IMR-90 (cell line): ENCODE results near the gene RYR2. TPM values are rescaled to one million over a fixed set of nuclear protein-coding genes. Genes with fewer than 3 reads are reported as not detected.

Source experiments
- ATAC-seq: fragments of 200-7000 bp; cut with Tn5 transposase; 2 replicates; pipeline ENCODE4 v1.9.1; 2020; ENCODE audit warnings: low read depth, mild to moderate bottlenecking, moderate library complexity
- BruUV-seq: library from RNA; stranded (reverse); fragments of 400-500 nt; replicated peaks from 2 replicates; lab custom pipeline; 2021; lab: Mats Ljungman, UMichigan
- CTCF ChIA-PET: fragments of 300-600 bp; formaldehyde crosslinking; extraction: SDS; loops from one replicate; lab custom pipeline; 2021; ENCODE audit warnings: antibody characterized with exemption; lab: Yijun Ruan, JAX
- POLR2A ChIA-PET: fragments of 300-600 bp; sonication (Branson Sonifier 250); formaldehyde crosslinking; loops from one replicate; lab custom pipeline; 2022; ENCODE audit warnings: antibody characterized with exemption; ENCODE audit not compliant: unreplicated experiment; lab: Charles Lee
- DNase-seq: peaks from one replicate; pipeline ENCODE4 v3.0.0; 2013
- H2AFZ ChIP-seq: replicated peaks from 2 replicates; pipeline ENCODE3; 2013; ENCODE audit warnings: low read length, mild to moderate bottlenecking; ENCODE audit not compliant: poor library complexity
- H2AK5ac ChIP-seq: 2 replicates; pipeline ENCODE4 v1.6.1; 2013; ENCODE audit warnings: low read depth, low read length, inconsistent platforms
- H2AK9ac ChIP-seq: replicated peaks from 2 replicates; pipeline ENCODE3; 2013; ENCODE audit warnings: mild to moderate bottlenecking, low read depth, low read length, moderate library complexity; ENCODE audit not compliant: poor library complexity
- H2BK120ac ChIP-seq: 2 replicates; pipeline ENCODE4 v1.6.1; 2013; ENCODE audit warnings: low read depth, low read length, inconsistent platforms
- H2BK15ac ChIP-seq: 3 replicates; pipeline ENCODE4 v1.6.1; 2013; ENCODE audit warnings: low read depth, low read length, inconsistent platforms
- H2BK20ac ChIP-seq: 2 replicates; pipeline ENCODE4 v1.6.1; 2013; ENCODE audit warnings: low read depth, mild to moderate bottlenecking, inconsistent platforms, low read length, moderate library complexity
- H2BK5ac ChIP-seq: 2 replicates; pipeline ENCODE4 v1.6.1; 2013; ENCODE audit warnings: mild to moderate bottlenecking, low read depth, low read length, inconsistent platforms; ENCODE audit not compliant: poor library complexity, severe bottlenecking
- H3K14ac ChIP-seq: replicated peaks from 2 replicates; pipeline ENCODE4 v1.6.1; 2013; ENCODE audit warnings: low read depth, low read length, inconsistent platforms
- H3K18ac ChIP-seq: 2 replicates; pipeline ENCODE4 v1.6.1; 2013; ENCODE audit warnings: low read depth, low read length, control low read depth
- H3K23ac ChIP-seq: 2 replicates; pipeline ENCODE4 v1.6.1; 2013; ENCODE audit warnings: low read depth, low read length, inconsistent platforms
- H3K27ac ChIP-seq: 2 replicates; pipeline ENCODE4 v1.5.1; 2013; ENCODE audit warnings: mild to moderate bottlenecking, control low read depth, low read length; ENCODE audit not compliant: insufficient read depth
- H3K27me3 ChIP-seq: 2 replicates; pipeline ENCODE4 v1.6.1; 2013; ENCODE audit warnings: low read length; ENCODE audit not compliant: control insufficient read depth, insufficient read depth
- H3K36me3 ChIP-seq: 2 replicates; pipeline ENCODE4 v1.6.1; 2013; ENCODE audit warnings: low read length, mixed read lengths; ENCODE audit not compliant: control insufficient read depth, insufficient read depth
- H3K4ac ChIP-seq: 2 replicates; pipeline ENCODE4 v1.6.1; 2013; ENCODE audit warnings: low read depth, low read length, inconsistent platforms
- H3K4me1 ChIP-seq: 2 replicates; pipeline ENCODE4 v1.6.1; 2013; ENCODE audit warnings: low read length, mixed read lengths; ENCODE audit not compliant: control insufficient read depth, insufficient read depth
- H3K4me2 ChIP-seq: 2 replicates; pipeline ENCODE4 v1.6.1; 2013; ENCODE audit warnings: low read depth, mild to moderate bottlenecking, control low read depth, low read length, moderate library complexity
- H3K4me3 ChIP-seq: 2 replicates; pipeline ENCODE4 v1.5.1; 2013; ENCODE audit warnings: low read depth, mild to moderate bottlenecking, control low read depth, low read length, moderate library complexity; ENCODE audit not compliant: insufficient read depth
- H3K56ac ChIP-seq: 2 replicates; pipeline ENCODE4 v1.6.1; 2013; ENCODE audit warnings: low read length, inconsistent platforms; ENCODE audit not compliant: insufficient read depth; ENCODE audit errors: extremely low read depth
- H3K79me1 ChIP-seq, 2 experiments: 2 replicates each; pipeline ENCODE4 v1.6.1; 2013; ENCODE audit warnings: low read length in 2 of 2, inconsistent platforms in 1 of 2, low read depth in 1 of 2
- H3K9ac ChIP-seq: 2 replicates; pipeline ENCODE4 v1.6.1; 2013; ENCODE audit warnings: low read depth, low read length, control low read depth
- H3K9me1 ChIP-seq: 2 replicates; pipeline ENCODE4 v1.6.1; 2013; ENCODE audit warnings: low read length, inconsistent platforms; ENCODE audit not compliant: insufficient read depth
- H3K9me3 ChIP-seq: 2 replicates; pipeline ENCODE4 v1.6.1; 2013; ENCODE audit warnings: low read length; ENCODE audit not compliant: control insufficient read depth, insufficient read depth
- H4K20me1 ChIP-seq: 2 replicates; pipeline ENCODE4 v1.6.1; 2013; ENCODE audit warnings: low read length, inconsistent platforms; ENCODE audit not compliant: insufficient read depth
- H4K5ac ChIP-seq: 2 replicates; pipeline ENCODE4 v1.6.1; 2013; ENCODE audit warnings: mild to moderate bottlenecking, low read depth, low read length, control low read depth
- H4K8ac ChIP-seq, 2 experiments: 2 replicates each; pipeline ENCODE4 v1.6.1; 2013; ENCODE audit warnings: low read depth in 2 of 2, low read length in 2 of 2, control low read depth in 1 of 2, inconsistent platforms in 1 of 2
- H4K91ac ChIP-seq: 2 replicates; pipeline ENCODE4 v1.6.1; 2013; ENCODE audit warnings: low read depth, low read length, inconsistent platforms; ENCODE audit not compliant: insufficient read depth
- CHD1 ChIP-seq: IDR thresholded peaks from 2 replicates; pipeline ENCODE4 v1.6.1; 2012; ENCODE audit warnings: low read depth, low read length, improper control_type of control experiment
- FOS ChIP-seq: fragments of 150-350 bp; IDR thresholded peaks from 2 replicates; pipeline ENCODE4 v1.6.1; 2016; ENCODE audit warnings: low read depth, low read length
- RCOR1 ChIP-seq: IDR thresholded peaks from 2 replicates; pipeline ENCODE4 v1.6.1; 2012; ENCODE audit warnings: mild to moderate bottlenecking, low read length, improper control_type of control experiment; ENCODE audit not compliant: insufficient replicate concordance
- WGBS, 2 experiments: methylation state at CpG; one replicate each; pipeline versions ENCODE4 v1.1.5 to v1.1.7; 2013; ENCODE audit warnings: missing lambda C conversion rate in 2 of 2; ENCODE audit not compliant: insufficient read length in 1 of 2; ENCODE audit errors: extremely low coverage in 2 of 2; 5-methylcytosine and 5-hydroxymethylcytosine counted together
- dilution Hi-C: fragments of 300-500 bp; cut with HindIII; formaldehyde crosslinking; loops from one replicate; pipeline ENCODE4 v1.14.3; 2018; ENCODE audit warnings: low sequenced_read_pairs; ENCODE audit not compliant: unreplicated experiment
- in situ Hi-C: fragments of 300-500 bp; cut with MboI; formaldehyde crosslinking; loops from 3 replicates; pipeline ENCODE4 v1.14.3; 2019; ENCODE audit warnings: low sequenced_read_pairs, inconsistent platforms, mixed read lengths
- intact Hi-C: fragments of 100-400 bp; cut with micrococcal nuclease; formaldehyde crosslinking; loops from 2 replicates; pipeline ENCODE4 v1.10.0; 2022
- polyA plus RNA-seq, 3 experiments: library from polyadenylated mRNA; depleted of rRNA; stranded (reverse); fragments of >200 nt; gene quantifications; 2 replicates each; pipeline ENCODE4 v1.2.3, GENCODE V29; 2012; ENCODE audit warnings: low replicate concordance in 1 of 3
- total RNA-seq: library from RNA; depleted of rRNA; stranded (reverse); fragments of >200 nt; gene quantifications from 2 replicates; pipeline ENCODE4 v1.2.3, GENCODE V29; 2012
- TF ChIP-seq, protein P1 (sequence below): conservative IDR thresholded peaks from 2 replicates; pipeline ENCODE4 v1.5.1; 2012; ENCODE audit warnings: mild to moderate bottlenecking, low read depth, low read length, improper control_type of control experiment

The RYR2 gene
- total and polyA plus RNA-seq, 2 of the 4 experiments (the other 2 are of a cell fraction) = not detected

DNA sequence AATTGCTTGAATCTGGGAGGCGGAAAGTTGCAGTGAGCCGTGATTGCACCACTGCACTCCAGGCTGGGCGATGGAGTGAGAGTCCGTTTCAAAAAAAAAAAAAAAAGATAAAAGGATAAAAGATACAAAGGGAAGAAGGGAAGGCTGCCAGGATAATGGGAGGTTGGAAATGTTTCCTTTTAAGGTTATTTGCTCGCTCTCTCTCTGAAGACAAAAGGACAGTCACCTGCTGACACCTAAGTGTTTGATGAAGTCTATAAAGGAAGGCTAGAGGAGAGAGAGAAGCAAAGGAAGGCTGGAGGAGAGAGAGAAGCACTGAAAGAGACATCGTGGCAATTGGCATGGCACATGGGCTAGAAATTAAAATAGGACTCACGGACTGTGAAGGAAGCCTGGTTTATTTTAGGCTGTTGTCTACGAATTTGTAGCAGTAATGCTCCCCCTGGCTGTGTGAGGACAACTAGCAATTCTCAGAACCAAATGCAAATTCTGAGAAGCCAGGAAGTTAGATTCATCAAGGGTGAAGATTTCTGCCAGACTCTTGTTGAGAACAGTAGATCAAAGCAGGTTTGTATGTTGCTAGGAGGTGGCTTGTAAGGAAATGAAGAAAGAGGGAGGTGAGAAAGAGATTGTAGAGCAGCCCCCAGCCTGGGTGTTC, 694.5 kb downstream of the RYR2 start:
- H3K9me1 ChIP-seq = no peaks in the 10 kb centered on the region
- H2AFZ ChIP-seq = no peak overlapping the region
- H2BK5ac ChIP-seq = no peak overlapping the region
- H3K27ac ChIP-seq = no peak overlapping the region
- H2BK120ac ChIP-seq = no peak overlapping the region
- no TSS peak for BruUV-seq
- CTCF ChIA-PET = no interaction called here
- intact Hi-C loops (loop anchor here (1.0 to 10.0 kb wide), 2 partner anchors 58 to 172 kb away; no protein-coding TSS in a partner anchor), dilution Hi-C loops (no loop called here), in situ Hi-C loops (no loop called here)
- 0 out of 2 replicates have a peak overlapping the region, but pooled peaks have one; percentile 53 for H2BK20ac ChIP-seq
- H3K56ac ChIP-seq = no peak overlapping the region
- H4K91ac ChIP-seq = no peak overlapping the region; the same call in 1 of the 2 replicates
- no peak for TF ChIP-seq FOS
- no peak for TF ChIP-seq CHD1
- TF ChIP-seq RCOR1 = no peak
- TF ChIP-seq, protein P1, sequence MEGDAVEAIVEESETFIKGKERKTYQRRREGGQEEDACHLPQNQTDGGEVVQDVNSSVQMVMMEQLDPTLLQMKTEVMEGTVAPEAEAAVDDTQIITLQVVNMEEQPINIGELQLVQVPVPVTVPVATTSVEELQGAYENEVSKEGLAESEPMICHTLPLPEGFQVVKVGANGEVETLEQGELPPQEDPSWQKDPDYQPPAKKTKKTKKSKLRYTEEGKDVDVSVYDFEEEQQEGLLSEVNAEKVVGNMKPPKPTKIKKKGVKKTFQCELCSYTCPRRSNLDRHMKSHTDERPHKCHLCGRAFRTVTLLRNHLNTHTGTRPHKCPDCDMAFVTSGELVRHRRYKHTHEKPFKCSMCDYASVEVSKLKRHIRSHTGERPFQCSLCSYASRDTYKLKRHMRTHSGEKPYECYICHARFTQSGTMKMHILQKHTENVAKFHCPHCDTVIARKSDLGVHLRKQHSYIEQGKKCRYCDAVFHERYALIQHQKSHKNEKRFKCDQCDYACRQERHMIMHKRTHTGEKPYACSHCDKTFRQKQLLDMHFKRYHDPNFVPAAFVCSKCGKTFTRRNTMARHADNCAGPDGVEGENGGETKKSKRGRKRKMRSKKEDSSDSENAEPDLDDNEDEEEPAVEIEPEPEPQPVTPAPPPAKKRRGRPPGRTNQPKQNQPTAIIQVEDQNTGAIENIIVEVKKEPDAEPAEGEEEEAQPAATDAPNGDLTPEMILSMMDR = no peak
- H3K9me3 ChIP-seq = no peaks in the 10 kb centered on the region
- no peak overlapping the region for H4K5ac ChIP-seq
- H3K18ac ChIP-seq = no peak overlapping the region
- DNase-seq (peak; percentile 1), ATAC-seq (no peak)
- H4K20me1 ChIP-seq = no peaks in the 10 kb centered on the region
- no peak overlapping the region for H3K14ac ChIP-seq
- POLR2A ChIA-PET = no interaction called here
- no peak overlapping the region for H2AK5ac ChIP-seq
- no peak overlapping the region for H3K23ac ChIP-seq
- H4K8ac ChIP-seq = no peak overlapping the region
- no peaks in the 10 kb centered on the region for H3K36me3 ChIP-seq
- H2BK15ac ChIP-seq = no peak overlapping the region; the same call in 2 of the 3 replicates
- no peak overlapping the region for H3K9ac ChIP-seq
- H2AK9ac ChIP-seq = no peak overlapping the region
- no peak overlapping the region for H3K4me3 ChIP-seq
- no peak overlapping the region for H3K4me2 ChIP-seq
- H3K79me1 ChIP-seq = no peaks in the 10 kb centered on the region
- no peaks in the 10 kb centered on the region for H3K4me1 ChIP-seq
- 60% methylated on average over 2 of the region's 8 CpGs; no CpG with 5 or more reads in 1 of the 2 experiments for WGBS, 2 experiments
- no peaks in the 10 kb centered on the region for H3K27me3 ChIP-seq
- H3K4ac ChIP-seq = no peak overlapping the region
